Ishikawa (cell line): Measurements from ENCODE around the gene CLPSL1.

Experiments used
- CREB1 ChIP-seq: IDR thresholded peaks from 2 replicates; pipeline ENCODE4 v1.6.1; 2012; ENCODE audit warnings: low read depth
- EP300 ChIP-seq: IDR thresholded peaks from 2 replicates; pipeline ENCODE4 v1.6.1; 2012; ENCODE audit warnings: borderline replicate concordance
- FOXM1 ChIP-seq: IDR thresholded peaks from 2 replicates; pipeline ENCODE4 v1.6.1; 2012; ENCODE audit warnings: low read depth, borderline replicate concordance
- MAX ChIP-seq: IDR thresholded peaks from 2 replicates; pipeline ENCODE4 v1.6.1; 2012
- RAD21 ChIP-seq: IDR thresholded peaks from 2 replicates; pipeline ENCODE4 v1.6.1; 2012; ENCODE audit warnings: low read depth
- REST ChIP-seq: IDR thresholded peaks from 2 replicates; pipeline ENCODE4 v1.6.1; 2012; ENCODE audit warnings: low read depth, mild to moderate bottlenecking
- TAF1 ChIP-seq: IDR thresholded peaks from 2 replicates; pipeline ENCODE4 v1.6.1; 2012; ENCODE audit warnings: low read depth, mild to moderate bottlenecking
- TCF12 ChIP-seq: IDR thresholded peaks from 2 replicates; pipeline ENCODE4 v1.6.1; 2012; ENCODE audit warnings: low read depth
- TEAD4 ChIP-seq: IDR thresholded peaks from 2 replicates; pipeline ENCODE4 v1.6.1; 2012
- YY1 ChIP-seq: IDR thresholded peaks from 2 replicates; pipeline ENCODE4 v1.6.1; 2012; ENCODE audit warnings: low read depth
- ZBTB7A ChIP-seq: IDR thresholded peaks from 2 replicates; pipeline ENCODE4 v1.6.1; 2012; ENCODE audit warnings: low read depth

GRCh38 chr6:35731414-35731735 lies 49.4 kb upstream of the CLPSL1 start:
- TF ChIP-seq FOXM1 (no peak), YY1 (no peak), TAF1 (no peak), EP300 (no peak), REST (no peak), TCF12 (no peak), MAX (no peak; the same call in 1 of the 2 replicates), RAD21 (no peak), CREB1 (no peak), ZBTB7A (no peak), TEAD4 (no peak)
